H9 (cell line): ENCODE results near the gene TMEM229B. TPM values are rescaled to one million over a fixed set of nuclear protein-coding genes. Genes with fewer than 3 reads are reported as not detected.

Experiments used
- DNase-seq: peaks from one replicate; pipeline ENCODE4 v3.0.0-alpha.2; 2017
- H2AFZ ChIP-seq: one replicate; pipeline ENCODE4 v1.6.1; 2013; ENCODE audit warnings: mild to moderate bottlenecking, low read length, control low read depth, moderate library complexity
- H2AK5ac ChIP-seq: 2 replicates; pipeline ENCODE4 v1.6.1; 2013; ENCODE audit warnings: low read length, control low read depth, mixed read lengths; ENCODE audit not compliant: insufficient read length
- H2BK120ac ChIP-seq: one replicate; pipeline ENCODE4 v1.6.1; 2013; ENCODE audit warnings: low read depth, mild to moderate bottlenecking, low read length, control low read depth, inconsistent platforms; ENCODE audit not compliant: poor library complexity, severe bottlenecking
- H2BK12ac ChIP-seq: 2 replicates; pipeline ENCODE4 v1.6.1; 2013; ENCODE audit warnings: low read length, control low read depth, mixed read lengths, low read depth; ENCODE audit not compliant: insufficient read length
- H2BK15ac ChIP-seq: 2 replicates; pipeline ENCODE4 v1.6.1; 2013; ENCODE audit warnings: low read depth, low read length, control low read depth
- H2BK20ac ChIP-seq: one replicate; pipeline ENCODE4 v1.6.1; 2013; ENCODE audit warnings: low read depth, mild to moderate bottlenecking, low read length, control low read depth, inconsistent platforms; ENCODE audit not compliant: poor library complexity, severe bottlenecking
- H2BK5ac ChIP-seq: 2 replicates; pipeline ENCODE4 v1.6.1; 2013; ENCODE audit warnings: low read length, control low read depth, mixed read lengths; ENCODE audit not compliant: insufficient read length
- H3K14ac ChIP-seq: 2 replicates; pipeline ENCODE4 v1.6.1; 2013; ENCODE audit warnings: low read length, control low read depth; ENCODE audit not compliant: insufficient read depth
- H3K18ac ChIP-seq: 2 replicates; pipeline ENCODE4 v1.6.1; 2013; ENCODE audit warnings: low read depth, mild to moderate bottlenecking, mixed read lengths, low read length, control low read depth; ENCODE audit not compliant: insufficient read length
- H3K23ac ChIP-seq: 2 replicates; pipeline ENCODE4 v1.6.1; 2013; ENCODE audit warnings: low read length, control low read depth, mixed read lengths, low read depth; ENCODE audit not compliant: insufficient read length
- H3K23me2 ChIP-seq: 2 replicates; pipeline ENCODE4 v1.6.1; 2013; ENCODE audit warnings: low read depth, mild to moderate bottlenecking, mixed read lengths, low read length, control low read depth; ENCODE audit not compliant: insufficient read length, poor library complexity, severe bottlenecking
- H3K27ac ChIP-seq: 2 replicates; pipeline ENCODE4 v1.5.1; 2013; ENCODE audit warnings: low read length, control low read depth, mixed read lengths, low read depth; ENCODE audit not compliant: insufficient read length
- H3K27me3 ChIP-seq: 2 replicates; pipeline ENCODE4 v1.6.1; 2013; ENCODE audit warnings: low read length, control low read depth, inconsistent platforms; ENCODE audit not compliant: insufficient read depth
- H3K4ac ChIP-seq: 2 replicates; pipeline ENCODE4 v1.6.1; 2013; ENCODE audit warnings: low read depth, mild to moderate bottlenecking, control low read depth, inconsistent platforms, low read length, moderate library complexity
- H3K4me1 ChIP-seq: 2 replicates; pipeline ENCODE4 v1.6.1; 2013; ENCODE audit warnings: low read length, control low read depth, inconsistent platforms; ENCODE audit not compliant: insufficient read depth
- H3K4me2 ChIP-seq: 2 replicates; pipeline ENCODE4 v1.6.1; 2013; ENCODE audit warnings: low read length, control low read depth, mixed read lengths; ENCODE audit not compliant: insufficient read length, insufficient read depth
- H3K56ac ChIP-seq: 2 replicates; pipeline ENCODE4 v1.6.1; 2013; ENCODE audit warnings: low read depth, mild to moderate bottlenecking, mixed read lengths, low read length, control low read depth; ENCODE audit not compliant: insufficient read length
- H3K79me1 ChIP-seq: 2 replicates; pipeline ENCODE4 v1.6.1; 2013; ENCODE audit warnings: low read depth, mild to moderate bottlenecking, moderate library complexity, low read length, control low read depth, inconsistent platforms; ENCODE audit not compliant: insufficient read depth, poor library complexity, severe bottlenecking
- H3K79me2 ChIP-seq: 2 replicates; pipeline ENCODE4 v1.6.1; 2013; ENCODE audit warnings: low read length, control low read depth, inconsistent platforms; ENCODE audit not compliant: insufficient read depth
- H3K9ac ChIP-seq: 2 replicates; pipeline ENCODE4 v1.6.1; 2013; ENCODE audit warnings: low read length, control low read depth, mixed read lengths; ENCODE audit not compliant: insufficient read length; ENCODE audit errors: extremely low read depth
- H3K9me3 ChIP-seq: one replicate; pipeline ENCODE4 v1.6.1; 2013; ENCODE audit warnings: low read depth, low read length, inconsistent platforms; ENCODE audit not compliant: control insufficient read depth
- H3T11ph ChIP-seq: one replicate; pipeline ENCODE4 v1.6.1; 2013; ENCODE audit warnings: mild to moderate bottlenecking, low read length, control low read depth, inconsistent platforms
- H4K20me1 ChIP-seq: one replicate; pipeline ENCODE4 v1.6.1; 2013; ENCODE audit not compliant: control insufficient read depth, insufficient read length, insufficient read depth
- H4K5ac ChIP-seq: 2 replicates; pipeline ENCODE4 v1.6.1; 2013; ENCODE audit warnings: low read depth, mild to moderate bottlenecking, mixed read lengths, low read length, control low read depth; ENCODE audit not compliant: insufficient read length
- H4K8ac ChIP-seq: replicated peaks from 2 replicates; pipeline ENCODE4 v1.6.1; 2013; ENCODE audit warnings: low read length, control low read depth, mixed read lengths, low read depth; ENCODE audit not compliant: insufficient read length
- H4K91ac ChIP-seq: 2 replicates; pipeline ENCODE4 v1.6.1; 2013; ENCODE audit warnings: low read depth, mild to moderate bottlenecking, moderate library complexity, mixed read lengths, low read length, control low read depth; ENCODE audit not compliant: insufficient read length
- H3K27ac Mint-ChIP-seq, 3 experiments: 2 replicates in 2 of 3; 3 replicates in 1 of 3; pipeline ENCODE4 v1.8.0; 2020 to 2021; ENCODE audit warnings: mixed read lengths in 3 of 3, mild to moderate bottlenecking in 1 of 3, moderate library complexity in 1 of 3
- H3K27me3 Mint-ChIP-seq: 2 replicates; pipeline ENCODE4 v1.8.0; 2021; ENCODE audit warnings: low read depth, mild to moderate bottlenecking, moderate library complexity, mixed read lengths
- H3K36me3 Mint-ChIP-seq, 3 experiments: 2 replicates in 2 of 3; 3 replicates in 1 of 3; pipeline ENCODE4 v1.8.0; 2020 to 2021; ENCODE audit warnings: low read depth in 3 of 3, mixed read lengths in 3 of 3; ENCODE audit not compliant: insufficient read depth in 1 of 3
- H3K4me1 Mint-ChIP-seq, 2 experiments: 2 replicates each; pipeline ENCODE4 v1.8.0; 2020; ENCODE audit warnings: mixed read lengths in 2 of 2
- H3K4me3 Mint-ChIP-seq, 2 experiments: 2 replicates in 1 of 2; 3 replicates in 1 of 2; pipeline ENCODE4 v1.8.0; 2020 to 2021; ENCODE audit warnings: mild to moderate bottlenecking in 2 of 2, mixed read lengths in 2 of 2, moderate library complexity in 1 of 2
- H3K9me3 Mint-ChIP-seq, 2 experiments: 2 replicates in 1 of 2; 3 replicates in 1 of 2; pipeline ENCODE4 v1.8.0; 2020; ENCODE audit warnings: mild to moderate bottlenecking in 2 of 2, mixed read lengths in 2 of 2, moderate library complexity in 1 of 2
- CTCF ChIP-seq: fragments of 200-600 bp; sonication (generic); conservative IDR thresholded peaks from 3 replicates; pipeline ENCODE4 v1.8.0; 2021; ENCODE audit warnings: antibody characterized with exemption, mild to moderate bottlenecking
- WGBS: extraction: QIAGEN DNeasy Blood & Tissue Kit; methylation state at CpG from one replicate; pipeline ENCODE4 v1.1.7; 2013; ENCODE audit warnings: missing lambda C conversion rate, low lambda C conversion rate, mixed read lengths; ENCODE audit not compliant: insufficient read length; ENCODE audit errors: extremely low coverage; 5-methylcytosine and 5-hydroxymethylcytosine counted together
- total RNA-seq: library from RNA; stranded (reverse); gene quantifications from 2 replicates; pipeline ENCODE4 v1.2.1, GENCODE V29; 2021

The TMEM229B gene
- total RNA-seq, 1 experiment from 2014 or later = 0.24 TPM

DNA sequence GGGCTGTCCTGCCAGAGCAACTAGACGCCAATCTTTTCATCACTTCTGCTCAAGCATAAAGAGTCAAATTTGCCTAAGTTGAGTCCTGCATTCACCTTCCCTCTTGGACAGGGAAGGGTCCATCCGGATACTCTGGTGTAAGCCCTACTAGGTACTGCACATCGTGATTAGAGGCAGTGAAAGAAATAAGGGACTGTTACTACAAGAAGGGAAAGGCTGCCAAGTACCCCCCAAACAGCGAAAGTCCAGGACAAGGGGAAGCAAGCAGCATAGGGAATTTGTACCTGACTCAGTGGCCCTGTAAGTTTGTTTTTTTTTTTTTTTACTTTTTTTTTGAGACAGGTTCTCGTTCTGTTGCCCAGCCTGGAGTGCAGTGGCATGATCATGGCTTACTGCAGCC is 30.9 kb upstream of the TMEM229B start:
- no peak overlapping the region for H4K91ac ChIP-seq
- H3K4me1 Mint-ChIP-seq = peaks cover 0 to 3% of the 10 kb centered on the region in 2 experiments; a peak in 1 of 4 replicates
- H3K27ac ChIP-seq = no peak overlapping the region
- peaks cover 63% of the 10 kb centered on the region for H3K27me3 Mint-ChIP-seq
- no peaks in the 10 kb centered on the region for H3K9me3 ChIP-seq
- H3K4ac ChIP-seq = no peak overlapping the region
- H2BK120ac ChIP-seq = no peak overlapping the region
- H3K36me3 Mint-ChIP-seq = no peaks in the 10 kb centered on the region
- no peak overlapping the region for H3K9ac ChIP-seq
- no peaks in the 10 kb centered on the region for H3K4me1 ChIP-seq
- peaks cover 10% of the 10 kb centered on the region; the same call in 1 of the 2 replicates for H3K27me3 ChIP-seq
- no peak overlapping the region for H4K5ac ChIP-seq
- H3K27ac Mint-ChIP-seq = no peak overlapping the region
- H2BK20ac ChIP-seq = no peak overlapping the region
- peaks cover 4% of the 10 kb centered on the region for H3K23me2 ChIP-seq
- H3K18ac ChIP-seq = no peak overlapping the region
- no CpG with 5 or more reads among the region's 5 CpGs for WGBS
- DNase-seq = no peak
- H3K4me2 ChIP-seq = no peak overlapping the region
- H4K20me1 ChIP-seq = no peaks in the 10 kb centered on the region
- no peak overlapping the region for H2BK12ac ChIP-seq
- H3K56ac ChIP-seq = no peak overlapping the region
- no peak overlapping the region for H3K23ac ChIP-seq
- no peak overlapping the region for H2BK5ac ChIP-seq
- H3K4me3 Mint-ChIP-seq = no peak overlapping the region
- H2AFZ ChIP-seq = no peak overlapping the region
- H2AK5ac ChIP-seq = no peak overlapping the region
- no peak for TF ChIP-seq CTCF
- no peaks in the 10 kb centered on the region for H3K79me1 ChIP-seq
- H3K9me3 Mint-ChIP-seq = no peaks in the 10 kb centered on the region
- no peaks in the 10 kb centered on the region for H3K79me2 ChIP-seq
- H2BK15ac ChIP-seq = no peak overlapping the region
- no peak overlapping the region for H3T11ph ChIP-seq
- H4K8ac ChIP-seq = no peak overlapping the region
- no peak overlapping the region for H3K14ac ChIP-seq
